ENCODE measurements around the gene COX10.

Gene COX10

DNA sequence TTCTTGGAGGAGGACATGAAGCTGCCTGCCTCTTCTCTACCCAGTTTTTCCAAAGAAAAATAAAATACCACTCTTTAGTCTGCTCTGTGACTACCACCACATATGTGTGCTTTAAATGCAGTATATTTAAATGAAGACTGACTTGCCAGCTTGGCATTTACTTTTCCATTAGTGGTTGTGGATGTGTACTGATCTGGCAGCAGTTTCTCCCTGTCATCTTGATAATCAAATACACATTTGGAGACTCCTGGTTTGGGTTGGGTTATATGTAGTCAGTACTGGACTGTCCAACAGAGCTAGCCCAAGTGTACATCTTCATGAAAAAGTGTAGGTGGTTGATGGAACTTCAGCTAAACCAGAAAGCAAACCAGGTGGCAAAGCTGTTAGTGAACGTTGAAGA, 19.9 kb downstream of the COX10 start:
- FAIRE-seq (no peak), DNase-seq (ENCODE audit: insufficient read length, low spot score) (no peak)
- TF ChIP-seq CTCF (IDR thresholded peaks at IDR 0.05; ENCODE audit: insufficient read depth, missing control alignments), result no peak

- FAIRE-seq, result no peak
- DNase-seq (ENCODE audit: insufficient read length, low spot score), result no peak
- no peak for TF ChIP-seq CTCF (IDR thresholded peaks at IDR 0.05; ENCODE audit: insufficient read depth, missing control alignments)
These were observed 22.1 kb downstream of the COX10 start for GRCh38 chr17:14091367-14091766.

DNA sequence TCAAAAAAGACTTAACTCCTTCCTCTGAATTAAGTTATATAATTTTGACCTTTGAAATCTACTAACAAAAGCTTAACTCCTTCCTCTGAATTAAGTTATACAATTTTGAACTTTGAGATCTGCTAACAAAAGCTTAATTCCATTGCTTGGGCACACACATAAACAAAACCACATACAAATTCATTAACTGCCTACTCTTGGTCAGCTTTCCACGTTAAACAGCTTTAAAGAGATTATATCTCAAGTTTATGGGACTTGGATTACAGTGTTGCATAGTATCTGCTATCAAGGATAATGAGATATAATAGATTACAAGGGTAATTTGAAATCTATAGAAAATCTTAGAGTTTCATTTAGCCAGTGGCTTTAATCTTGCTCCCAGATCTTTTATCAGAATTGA, 23.5 kb downstream of the COX10 start:
- DNase-seq (ENCODE audit: insufficient read length, low spot score) (no peak), FAIRE-seq (peak; percentile 94)
- TF ChIP-seq CTCF (IDR thresholded peaks at IDR 0.05; ENCODE audit: insufficient read depth, missing control alignments), result no peak

GRCh38 chr17:14094676-14095601, 25.6 kb downstream of the COX10 start:
- FAIRE-seq, result no peak
- DNase-seq (ENCODE audit: insufficient read length, low spot score), result no peak
- TF ChIP-seq CTCF (IDR thresholded peaks at IDR 0.05; ENCODE audit: insufficient read depth, missing control alignments), result no peak

DNA sequence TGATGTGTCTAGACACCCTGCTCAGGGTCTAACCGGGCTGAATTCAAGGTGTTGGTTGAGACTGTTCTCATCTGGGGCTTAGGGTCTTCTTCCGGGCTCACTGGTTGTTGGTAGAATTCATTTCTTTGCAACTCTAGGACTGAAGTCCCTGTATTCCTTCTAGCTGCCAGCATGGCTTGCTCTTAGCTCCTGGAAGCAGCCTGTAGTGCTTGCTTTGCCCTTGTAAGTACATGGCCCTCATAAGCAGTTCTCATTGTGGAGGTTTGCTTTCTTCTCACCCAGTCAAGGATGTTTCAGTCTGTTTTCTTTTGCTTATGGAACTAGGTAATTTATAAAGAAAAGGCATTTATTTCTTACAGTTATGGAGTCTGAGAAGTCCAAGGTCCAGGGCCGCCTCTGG, 26.3 kb downstream of the COX10 start:
- TF ChIP-seq CTCF (IDR thresholded peaks at IDR 0.05; ENCODE audit: insufficient read depth, missing control alignments), result no peak
- DNase-seq (ENCODE audit: insufficient read length, low spot score) (no peak), FAIRE-seq (no peak)

DNA sequence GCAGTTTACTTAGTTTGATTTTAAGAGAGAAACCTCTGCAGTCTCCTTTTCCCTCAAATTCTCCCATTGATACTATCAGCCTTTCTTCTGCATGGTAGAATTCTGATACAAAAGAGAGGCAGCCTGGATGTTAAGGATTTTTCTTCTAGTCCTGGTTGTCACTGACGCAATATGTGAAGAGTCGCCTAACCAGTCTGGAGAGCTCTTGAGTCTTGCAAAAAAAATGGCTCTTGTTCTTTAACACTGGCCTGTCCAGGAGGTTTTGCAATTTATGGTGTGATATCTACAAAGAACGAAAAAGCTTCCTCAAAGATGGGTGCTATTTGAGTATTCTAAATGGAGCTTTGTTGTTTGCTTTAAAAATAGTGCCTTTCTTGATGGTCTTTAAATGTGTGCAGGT, 28.9 kb downstream of the COX10 start:
- no peak for TF ChIP-seq CTCF (IDR thresholded peaks at IDR 0.05; ENCODE audit: insufficient read depth, missing control alignments)
- FAIRE-seq (no peak), DNase-seq (ENCODE audit: insufficient read length, low spot score) (no peak)

- DNase-seq (ENCODE audit: insufficient read length, low spot score), result no peak
- TF ChIP-seq CTCF (IDR thresholded peaks at IDR 0.05; ENCODE audit: insufficient read depth, missing control alignments), result no peak
- FAIRE-seq, result no peak
These were observed 32.7 kb downstream of the COX10 start for GRCh38 chr17:14101976-14102375.
